ENCODE data around the gene CCDC88B. TPM values are rescaled to one million over a fixed set of nuclear protein-coding genes. Genes with fewer than 3 reads are reported as not detected.

CCDC88B gene
- total and polyA plus RNA-seq, 2 experiments from 2014 or later: 4.9 to 10.0 TPM

- DNase-seq (ENCODE audit: low spot score): peak; percentile 6
- Histone ChIP-seq H3K4me2 (no peak overlapping the region), H2AFZ (no peak overlapping the region)
Observed at GRCh38 chr11:64343767-64344559, 4.0 kb downstream of the CCDC88B start.

GRCh38 chr11:64344787-64345186 lies 4.8 kb downstream of the CCDC88B start:
- no peak overlapping the region for H2AFZ ChIP-seq
- no peak overlapping the region for H3K4me3 ChIP-seq
- no peak for DNase-seq (ENCODE audit: low spot score)
- no peak overlapping the region for H3K4me2 ChIP-seq
- H3K27ac ChIP-seq: no peak overlapping the region
- no peaks in the 10 kb centered on the region for H3K9me3 ChIP-seq (ENCODE audit: low read depth)
- no peaks in the 10 kb centered on the region for H3K27me3 ChIP-seq
- no peaks in the 10 kb centered on the region for H4K20me1 ChIP-seq (ENCODE audit: insufficient read depth, poor library complexity, severe bottlenecking)
- WGBS (ENCODE audit: low lambda C conversion rate, missing lambda C conversion rate): 96% methylated on average over 24 of the region's 28 CpGs
- no peaks in the 10 kb centered on the region for H3K4me1 ChIP-seq (ENCODE audit: insufficient read depth)
- no peaks in the 10 kb centered on the region for H3K79me2 ChIP-seq
- TF ChIP-seq CTCF (IDR thresholded peaks at IDR 0.05; ENCODE audit: poor library complexity) (no peak), EZH2 (IDR thresholded peaks at IDR 0.05; ENCODE audit: borderline replicate concordance) (no peak), EZH2phosphoT487 (IDR thresholded peaks at IDR 0.05; ENCODE audit: low read depth, severe bottlenecking, unreplicated experiment) (no peak)
- no peaks in the 10 kb centered on the region for H3K9me2 ChIP-seq (replicated peaks; ENCODE audit: insufficient read depth)
- no peaks in the 10 kb centered on the region for H3K36me3 ChIP-seq (replicated peaks; ENCODE audit: insufficient read depth, low read depth)

More at GRCh38 chr11:64343767-64344559, 4.0 kb downstream of the CCDC88B start:
- Histone ChIP-seq H3K27me3 (no peaks in the 10 kb centered on the region), H3K4me3 (no peak overlapping the region), H3K79me2 (no peaks in the 10 kb centered on the region), H3K36me3 (replicated peaks; ENCODE audit: insufficient read depth, low read depth) (no peaks in the 10 kb centered on the region), H3K27ac (no peak overlapping the region), H3K9me3 (ENCODE audit: low read depth) (no peaks in the 10 kb centered on the region), H3K4me1 (ENCODE audit: insufficient read depth) (no peaks in the 10 kb centered on the region), H3K9me2 (replicated peaks; ENCODE audit: insufficient read depth) (no peaks in the 10 kb centered on the region), H4K20me1 (ENCODE audit: insufficient read depth, poor library complexity, severe bottlenecking) (no peaks in the 10 kb centered on the region)
- 89% methylated on average over 18 of the region's 18 CpGs for WGBS (ENCODE audit: low lambda C conversion rate, missing lambda C conversion rate)
- TF ChIP-seq CTCF (IDR thresholded peaks at IDR 0.05; ENCODE audit: poor library complexity) (peak; percentile 30), EZH2phosphoT487 (IDR thresholded peaks at IDR 0.05; ENCODE audit: low read depth, severe bottlenecking, unreplicated experiment) (no peak), EZH2 (IDR thresholded peaks at IDR 0.05; ENCODE audit: borderline replicate concordance) (no peak)

GRCh38 chr11:64347193-64347867 lies 7.3 kb downstream of the CCDC88B start:
- Histone ChIP-seq H3K79me2 (no peaks in the 10 kb centered on the region), H2AFZ (no peak overlapping the region), H3K4me1 (ENCODE audit: insufficient read depth) (no peaks in the 10 kb centered on the region), H3K4me3 (no peak overlapping the region), H3K4me2 (no peak overlapping the region), H3K27ac (no peak overlapping the region), H3K9me3 (ENCODE audit: low read depth) (no peaks in the 10 kb centered on the region), H3K27me3 (no peaks in the 10 kb centered on the region), H3K9me2 (replicated peaks; ENCODE audit: insufficient read depth) (no peaks in the 10 kb centered on the region), H3K36me3 (replicated peaks; ENCODE audit: insufficient read depth, low read depth) (no peaks in the 10 kb centered on the region), H4K20me1 (ENCODE audit: insufficient read depth, poor library complexity, severe bottlenecking) (no peaks in the 10 kb centered on the region)
- TF ChIP-seq CTCF (IDR thresholded peaks at IDR 0.05; ENCODE audit: poor library complexity) (no peak), EZH2phosphoT487 (IDR thresholded peaks at IDR 0.05; ENCODE audit: low read depth, severe bottlenecking, unreplicated experiment) (no peak), EZH2 (IDR thresholded peaks at IDR 0.05; ENCODE audit: borderline replicate concordance) (no peak)
- 95% methylated on average over 12 of the region's 12 CpGs for WGBS (ENCODE audit: low lambda C conversion rate, missing lambda C conversion rate)
- DNase-seq (ENCODE audit: low spot score): no peak
